HepG2 (cell line): ENCODE results near the gene XRCC1. TPM values are rescaled to one million over a fixed set of nuclear protein-coding genes. Genes with fewer than 3 reads are reported as not detected.

ENCODE experiments used
- ATAC-seq: fragments of 200-7000 bp; cut with Tn5 transposase; 3 replicates; pipeline ENCODE4 v1.9.1; 2020; ENCODE audit warnings: mild to moderate bottlenecking, moderate library complexity
- BruUV-seq: library from RNA; stranded (reverse); fragments of 400-500 nt; replicated peaks from 2 replicates; lab custom pipeline; 2021; lab: Mats Ljungman, UMichigan
- CTCF ChIA-PET: fragments of 300-600 bp; formaldehyde crosslinking; extraction: SDS; loops from one replicate; lab custom pipeline; 2021; ENCODE audit warnings: low total read pairs, inconsistent platforms, low intra/inter-chr PET ratio; lab: Yijun Ruan, JAX
- POLR2A ChIA-PET: fragments of 350-600 bp; sonication (Branson Sonifier 250); formaldehyde crosslinking; loops from one replicate; lab custom pipeline; 2020; ENCODE audit warnings: antibody characterized with exemption, inconsistent platforms; lab: Yijun Ruan, JAX
- DNase-seq: peaks from one replicate; pipeline ENCODE4 v3.0.0-alpha.2; 2015; ENCODE audit warnings: low spot score
- FAIRE-seq: peaks from 3 replicates; lab custom pipeline; 2011; peaks lifted over from hg19 to GRCh38; lab: Jason Lieb, UNC
- H2AFZ ChIP-seq: one replicate; pipeline ENCODE4 v1.6.1; 2011; ENCODE audit warnings: low read length, inconsistent platforms
- H3K27ac ChIP-seq: fragments of 300-600 bp; 3 replicates; pipeline ENCODE4 v1.8.0; 2011; ENCODE audit warnings: mixed run types, mild to moderate bottlenecking, mixed read lengths, low read length, inconsistent platforms; ENCODE audit not compliant: insufficient read depth; ENCODE audit errors: extremely low read length
- H3K27me3 ChIP-seq, 2 experiments: fragments of 200-600 bp in 1 of 2; 2 replicates in 1 of 2; 3 replicates in 1 of 2; pipeline versions ENCODE4 v1.6.0 to v1.8.0; 2011; ENCODE audit warnings: low read length in 2 of 2, mild to moderate bottlenecking in 2 of 2, moderate library complexity in 2 of 2, inconsistent platforms in 1 of 2; ENCODE audit not compliant: insufficient read depth in 2 of 2, control insufficient read depth in 1 of 2
- H3K36me3 ChIP-seq, 2 experiments: fragments of 200-600 bp in 1 of 2; replicated peaks in 1 of 2; 2 replicates in 1 of 2; 3 replicates in 1 of 2; pipeline versions ENCODE4 v1.5.1 to v1.8.0; 2011; ENCODE audit warnings: low read length in 2 of 2, inconsistent platforms in 1 of 2; ENCODE audit not compliant: insufficient read depth in 2 of 2, control insufficient read depth in 1 of 2
- H3K4me1 ChIP-seq: 2 replicates; pipeline ENCODE4 v1.5.1; 2012; ENCODE audit warnings: low read length, inconsistent platforms; ENCODE audit not compliant: insufficient read depth
- H3K4me2 ChIP-seq: 2 replicates; pipeline ENCODE4 v1.6.0; 2011; ENCODE audit warnings: low read depth, low read length, inconsistent platforms
- H3K4me3 ChIP-seq, 3 experiments: fragments of 200-600 bp in 1 of 3; sonication (generic), shearing (Covaris generic) in 1 of 3; replicated peaks in 1 of 3; 2 replicates each; pipeline ENCODE4 v1.5.1; 2011 to 2016; ENCODE audit warnings: low read length in 3 of 3, inconsistent platforms in 2 of 3, low read depth in 2 of 3, mild to moderate bottlenecking in 2 of 3, control low read depth in 1 of 3, mixed read lengths in 1 of 3; ENCODE audit not compliant: insufficient read depth in 1 of 3
- H3K79me2 ChIP-seq: one replicate; pipeline ENCODE4 v1.6.1; 2011; ENCODE audit warnings: low read length, inconsistent platforms; ENCODE audit not compliant: insufficient read depth
- H3K9ac ChIP-seq: 2 replicates; pipeline ENCODE4 v1.6.0; 2011; ENCODE audit warnings: mild to moderate bottlenecking, low read depth, low read length, inconsistent platforms; ENCODE audit not compliant: insufficient read depth
- H3K9me3 ChIP-seq: 2 replicates; pipeline ENCODE4 v1.5.1; 2012; ENCODE audit warnings: mild to moderate bottlenecking, low read length
- H4K20me1 ChIP-seq: 2 replicates; pipeline ENCODE4 v1.6.0; 2011; ENCODE audit warnings: inconsistent platforms, mild to moderate bottlenecking, low read length, moderate library complexity; ENCODE audit not compliant: insufficient read depth
- HHEX ChIP-seq: IDR thresholded peaks from 2 replicates; pipeline ENCODE4 v1.6.1; 2016; ENCODE audit warnings: control low read depth
- MTA1 ChIP-seq: sonication (generic); formaldehyde crosslinking; IDR thresholded peaks from 2 replicates; pipeline ENCODE4 v1.4.0; 2020; ENCODE audit warnings: missing genetic modification reagents, mild to moderate bottlenecking, borderline replicate concordance
- RBFOX2 ChIP-seq: fragments of 200-400 bp; formaldehyde crosslinking; IDR thresholded peaks from 2 replicates; pipeline ENCODE4 v1.6.1; 2017; ENCODE audit warnings: low read depth, mild to moderate bottlenecking, low read length
- ZNF274 ChIP-seq: sonication (generic); formaldehyde crosslinking; IDR thresholded peaks from 2 replicates; pipeline ENCODE4 v1.5.1; 2020; ENCODE audit warnings: mild to moderate bottlenecking, missing genetic modification reagents
- ZNF432 ChIP-seq: sonication (generic); formaldehyde crosslinking; IDR thresholded peaks from 2 replicates; pipeline ENCODE4 v1.5.0; 2020; ENCODE audit warnings: missing genetic modification reagents, mild to moderate bottlenecking, borderline replicate concordance
- WGBS: methylation state at CpG from one replicate; pipeline ENCODE4 v1.1.6; 2017; ENCODE audit warnings: low lambda C conversion rate; 5-methylcytosine and 5-hydroxymethylcytosine counted together
- in situ Hi-C: cut with HindIII; loops from 2 replicates; pipeline ENCODE4 v1.10.0; 2017; ENCODE audit warnings: low pct_unique_long_range_greater_than_20kb; ENCODE audit not compliant: extremely low pct_ligation_motif_present
- intact Hi-C: fragments of 100-400 bp; cut with micrococcal nuclease; formaldehyde crosslinking; loops from one replicate; pipeline ENCODE4 v1.10.0; 2022; ENCODE audit not compliant: unreplicated experiment
- polyA plus RNA-seq, 8 experiments: library from polyadenylated mRNA; depleted of rRNA in 3 of 8; stranded (reverse) in 7 of 8; unstranded in 1 of 8; fragments of >200 nt; fragmentation: Illumina TruSeq in 4 of 8; extraction: Trizol in 4 of 8; gene quantifications; 2 replicates each; pipeline versions ENCODE4 v1.2.1 to v1.2.3, GENCODE V29; 2011 to 2016; ENCODE audit warnings: low read depth in 4 of 8, missing spikeins in 1 of 8, mixed read lengths in 1 of 8; ENCODE audit not compliant: insufficient read depth in 1 of 8
- total RNA-seq, 5 experiments: library from RNA; depleted of rRNA; stranded (reverse); fragments of >200 nt; fragmentation: Illumina TruSeq; extraction: Trizol; gene quantifications; 2 replicates each; pipeline ENCODE4 v1.2.3, GENCODE V29; 2016; ENCODE audit warnings: low read depth in 1 of 5
- TF ChIP-seq, protein P1 (sequence below): sonication (generic); formaldehyde crosslinking; IDR thresholded peaks from 2 replicates; pipeline ENCODE4 v1.4.0; 2020; ENCODE audit warnings: missing genetic modification reagents
- TF ChIP-seq, protein P2 (sequence below), 2 experiments: fragments of 450-650 bp in 1 of 2; sonication (generic) in 1 of 2; formaldehyde crosslinking; IDR thresholded peaks; 2 replicates each; pipeline versions ENCODE4 v1.5.0 to v1.8.0; 2020 to 2022; ENCODE audit warnings: mild to moderate bottlenecking in 1 of 2, missing genetic modification reagents in 1 of 2
- TF ChIP-seq, protein P3 (sequence below): sonication (generic); formaldehyde crosslinking; IDR thresholded peaks from 2 replicates; pipeline ENCODE4 v1.9.0; 2021; ENCODE audit warnings: missing genetic modification reagents, borderline replicate concordance

Gene XRCC1
- total and polyA plus RNA-seq, 2 of the 13 experiments (the other 11 are each of a cell fraction or from before 2014, with no cell fraction given): 24.7 to 26.3 TPM

DNA sequence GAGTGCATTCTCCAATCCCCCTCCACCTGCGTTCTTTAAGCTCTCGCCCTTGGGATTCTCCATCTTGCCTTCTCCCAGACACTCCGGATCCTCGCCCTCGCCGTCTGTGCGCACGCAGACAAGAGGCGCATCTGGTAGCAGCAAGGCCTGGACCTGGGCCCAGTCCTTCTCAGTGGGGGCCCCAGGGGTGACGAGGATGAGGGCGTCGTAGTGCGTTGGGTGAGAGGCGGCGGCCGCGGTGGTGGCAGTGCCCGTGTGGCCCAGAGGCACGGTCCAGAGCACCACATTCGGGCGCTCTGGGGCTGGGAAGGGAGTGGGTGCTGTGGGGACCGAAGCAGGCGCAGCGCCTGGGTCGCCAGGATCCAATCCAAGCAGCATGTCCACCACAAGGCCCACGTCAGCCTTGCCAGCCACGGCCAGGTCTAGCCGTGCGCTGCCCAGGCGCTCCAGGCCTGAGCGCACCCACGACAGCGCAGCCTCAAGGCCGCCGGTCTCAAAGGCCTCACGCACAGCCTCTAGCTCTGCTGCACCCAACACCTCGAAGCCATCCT lies 17.5 kb upstream of the XRCC1 start:
- H3K4me3 ChIP-seq: no peak overlapping the region
- H4K20me1 ChIP-seq: peaks cover 2% of the 10 kb centered on the region; the same call in 1 of the 2 replicates
- ATAC-seq: no peak
- H3K4me2 ChIP-seq: no peak overlapping the region
- intact Hi-C loops (loop anchor here (10.0 kb wide), 1 partner anchor 68 kb away; the partner anchor contains the start of gene ETHE1), in situ Hi-C loops (no loop called here)
- H2AFZ ChIP-seq: no peak overlapping the region
- POLR2A ChIA-PET: no interaction called here
- no TSS peak for BruUV-seq
- H3K4me1 ChIP-seq: peaks cover 27% of the 10 kb centered on the region
- peaks cover 3% of the 10 kb centered on the region in 2 experiments; a peak in 4 of 5 replicates for H3K36me3 ChIP-seq
- FAIRE-seq: no peak
- no peaks in the 10 kb centered on the region for H3K9me3 ChIP-seq
- H3K27me3 ChIP-seq: no peaks in the 10 kb centered on the region; a peak in 1 of 5 replicates
- H3K9ac ChIP-seq: no peak overlapping the region
- DNase-seq: no peak
- over 99% methylated on average over 27 of the region's 37 CpGs for WGBS
- H3K79me2 ChIP-seq: peaks cover 21% of the 10 kb centered on the region
- CTCF ChIA-PET: no interaction called here
- H3K27ac ChIP-seq: no peak overlapping the region
- TF ChIP-seq MTA1 (CRISPR knock-in tag) (no peak), ZNF274 (CRISPR knock-in tag) (no peak), RBFOX2 (0 out of 2 replicates have a peak, but pooled peaks have one; percentile 25), ZNF432 (no peak), HHEX (CRISPR knock-in tag) (no peak)
- TF ChIP-seq, protein P1, sequence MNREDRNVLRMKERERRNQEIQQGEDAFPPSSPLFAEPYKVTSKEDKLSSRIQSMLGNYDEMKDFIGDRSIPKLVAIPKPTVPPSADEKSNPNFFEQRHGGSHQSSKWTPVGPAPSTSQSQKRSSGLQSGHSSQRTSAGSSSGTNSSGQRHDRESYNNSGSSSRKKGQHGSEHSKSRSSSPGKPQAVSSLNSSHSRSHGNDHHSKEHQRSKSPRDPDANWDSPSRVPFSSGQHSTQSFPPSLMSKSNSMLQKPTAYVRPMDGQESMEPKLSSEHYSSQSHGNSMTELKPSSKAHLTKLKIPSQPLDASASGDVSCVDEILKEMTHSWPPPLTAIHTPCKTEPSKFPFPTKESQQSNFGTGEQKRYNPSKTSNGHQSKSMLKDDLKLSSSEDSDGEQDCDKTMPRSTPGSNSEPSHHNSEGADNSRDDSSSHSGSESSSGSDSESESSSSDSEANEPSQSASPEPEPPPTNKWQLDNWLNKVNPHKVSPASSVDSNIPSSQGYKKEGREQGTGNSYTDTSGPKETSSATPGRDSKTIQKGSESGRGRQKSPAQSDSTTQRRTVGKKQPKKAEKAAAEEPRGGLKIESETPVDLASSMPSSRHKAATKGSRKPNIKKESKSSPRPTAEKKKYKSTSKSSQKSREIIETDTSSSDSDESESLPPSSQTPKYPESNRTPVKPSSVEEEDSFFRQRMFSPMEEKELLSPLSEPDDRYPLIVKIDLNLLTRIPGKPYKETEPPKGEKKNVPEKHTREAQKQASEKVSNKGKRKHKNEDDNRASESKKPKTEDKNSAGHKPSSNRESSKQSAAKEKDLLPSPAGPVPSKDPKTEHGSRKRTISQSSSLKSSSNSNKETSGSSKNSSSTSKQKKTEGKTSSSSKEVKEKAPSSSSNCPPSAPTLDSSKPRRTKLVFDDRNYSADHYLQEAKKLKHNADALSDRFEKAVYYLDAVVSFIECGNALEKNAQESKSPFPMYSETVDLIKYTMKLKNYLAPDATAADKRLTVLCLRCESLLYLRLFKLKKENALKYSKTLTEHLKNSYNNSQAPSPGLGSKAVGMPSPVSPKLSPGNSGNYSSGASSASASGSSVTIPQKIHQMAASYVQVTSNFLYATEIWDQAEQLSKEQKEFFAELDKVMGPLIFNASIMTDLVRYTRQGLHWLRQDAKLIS (CRISPR knock-in tag): no peak
- TF ChIP-seq, protein P2, sequence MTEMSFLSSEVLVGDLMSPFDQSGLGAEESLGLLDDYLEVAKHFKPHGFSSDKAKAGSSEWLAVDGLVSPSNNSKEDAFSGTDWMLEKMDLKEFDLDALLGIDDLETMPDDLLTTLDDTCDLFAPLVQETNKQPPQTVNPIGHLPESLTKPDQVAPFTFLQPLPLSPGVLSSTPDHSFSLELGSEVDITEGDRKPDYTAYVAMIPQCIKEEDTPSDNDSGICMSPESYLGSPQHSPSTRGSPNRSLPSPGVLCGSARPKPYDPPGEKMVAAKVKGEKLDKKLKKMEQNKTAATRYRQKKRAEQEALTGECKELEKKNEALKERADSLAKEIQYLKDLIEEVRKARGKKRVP (CRISPR knock-in tag; IDR thresholded peaks at IDR 0.05): no peak
- TF ChIP-seq, protein P3, sequence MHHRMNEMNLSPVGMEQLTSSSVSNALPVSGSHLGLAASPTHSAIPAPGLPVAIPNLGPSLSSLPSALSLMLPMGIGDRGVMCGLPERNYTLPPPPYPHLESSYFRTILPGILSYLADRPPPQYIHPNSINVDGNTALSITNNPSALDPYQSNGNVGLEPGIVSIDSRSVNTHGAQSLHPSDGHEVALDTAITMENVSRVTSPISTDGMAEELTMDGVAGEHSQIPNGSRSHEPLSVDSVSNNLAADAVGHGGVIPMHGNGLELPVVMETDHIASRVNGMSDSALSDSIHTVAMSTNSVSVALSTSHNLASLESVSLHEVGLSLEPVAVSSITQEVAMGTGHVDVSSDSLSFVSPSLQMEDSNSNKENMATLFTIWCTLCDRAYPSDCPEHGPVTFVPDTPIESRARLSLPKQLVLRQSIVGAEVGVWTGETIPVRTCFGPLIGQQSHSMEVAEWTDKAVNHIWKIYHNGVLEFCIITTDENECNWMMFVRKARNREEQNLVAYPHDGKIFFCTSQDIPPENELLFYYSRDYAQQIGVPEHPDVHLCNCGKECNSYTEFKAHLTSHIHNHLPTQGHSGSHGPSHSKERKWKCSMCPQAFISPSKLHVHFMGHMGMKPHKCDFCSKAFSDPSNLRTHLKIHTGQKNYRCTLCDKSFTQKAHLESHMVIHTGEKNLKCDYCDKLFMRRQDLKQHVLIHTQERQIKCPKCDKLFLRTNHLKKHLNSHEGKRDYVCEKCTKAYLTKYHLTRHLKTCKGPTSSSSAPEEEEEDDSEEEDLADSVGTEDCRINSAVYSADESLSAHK: no peak
